Transverse colon (tissue), 4 donors: ENCODE measurements around the gene KIF3A.

Experiments used
- POLR2A ChIP-seq: fragments of 450-650 bp; IDR thresholded peaks from one replicate; pipeline ENCODE4 v1.6.1; 2016; ENCODE audit warnings: antibody characterized with exemption, mild to moderate bottlenecking, moderate library complexity
- POLR2AphosphoS5 ChIP-seq, 3 donors: sonication (generic); formaldehyde crosslinking; IDR thresholded peaks; one replicate each; pipeline ENCODE4 v1.6.1; 2016; ENCODE audit warnings: antibody characterized with exemption in 3 of 3
- TF ChIP-seq, protein P1 (sequence below), 5 experiments: fragments of 200-600 bp in 3 of 5; fragments of 450-650 bp in 2 of 5; sonication (generic) in 3 of 5; IDR thresholded peaks; 1 replicate in 2 of 5; 2 replicates in 3 of 5; pipeline ENCODE4 v1.5.1; 2016 to 2017; ENCODE audit warnings: antibody characterized with exemption in 5 of 5, inconsistent platforms in 3 of 5, mild to moderate bottlenecking in 2 of 5, moderate library complexity in 1 of 5

DNA sequence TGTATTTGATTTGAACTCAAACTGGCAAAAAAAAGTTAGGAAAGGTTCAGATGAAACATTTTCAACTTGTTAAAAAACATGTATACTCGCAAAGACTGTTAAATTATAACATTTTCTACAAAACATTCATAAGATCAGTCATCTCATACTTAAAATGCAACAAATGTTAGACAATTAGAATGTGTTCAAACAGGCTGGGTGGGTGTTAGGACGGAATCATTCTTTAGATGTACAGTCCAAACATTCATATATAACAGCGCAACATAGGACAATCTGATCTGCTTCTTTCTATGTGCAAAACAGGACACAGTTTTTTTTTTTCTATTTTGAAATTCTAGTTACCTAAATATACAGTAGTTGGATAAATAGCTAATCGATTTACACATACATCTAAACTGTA is 41.4 kb downstream of the KIF3A start:
- TF ChIP-seq, protein P1, sequence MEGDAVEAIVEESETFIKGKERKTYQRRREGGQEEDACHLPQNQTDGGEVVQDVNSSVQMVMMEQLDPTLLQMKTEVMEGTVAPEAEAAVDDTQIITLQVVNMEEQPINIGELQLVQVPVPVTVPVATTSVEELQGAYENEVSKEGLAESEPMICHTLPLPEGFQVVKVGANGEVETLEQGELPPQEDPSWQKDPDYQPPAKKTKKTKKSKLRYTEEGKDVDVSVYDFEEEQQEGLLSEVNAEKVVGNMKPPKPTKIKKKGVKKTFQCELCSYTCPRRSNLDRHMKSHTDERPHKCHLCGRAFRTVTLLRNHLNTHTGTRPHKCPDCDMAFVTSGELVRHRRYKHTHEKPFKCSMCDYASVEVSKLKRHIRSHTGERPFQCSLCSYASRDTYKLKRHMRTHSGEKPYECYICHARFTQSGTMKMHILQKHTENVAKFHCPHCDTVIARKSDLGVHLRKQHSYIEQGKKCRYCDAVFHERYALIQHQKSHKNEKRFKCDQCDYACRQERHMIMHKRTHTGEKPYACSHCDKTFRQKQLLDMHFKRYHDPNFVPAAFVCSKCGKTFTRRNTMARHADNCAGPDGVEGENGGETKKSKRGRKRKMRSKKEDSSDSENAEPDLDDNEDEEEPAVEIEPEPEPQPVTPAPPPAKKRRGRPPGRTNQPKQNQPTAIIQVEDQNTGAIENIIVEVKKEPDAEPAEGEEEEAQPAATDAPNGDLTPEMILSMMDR (IDR thresholded peaks at IDR 0.05), result no peak
- no peak for TF ChIP-seq POLR2A
- TF ChIP-seq POLR2AphosphoS5 (IDR thresholded peaks at IDR 0.05), result no peak
